ENCODE data around the gene MYH9.
A peak's percentile ranks its signal among the peaks of the same experiment; 100 is the strongest.

The MYH9 gene

DNA sequence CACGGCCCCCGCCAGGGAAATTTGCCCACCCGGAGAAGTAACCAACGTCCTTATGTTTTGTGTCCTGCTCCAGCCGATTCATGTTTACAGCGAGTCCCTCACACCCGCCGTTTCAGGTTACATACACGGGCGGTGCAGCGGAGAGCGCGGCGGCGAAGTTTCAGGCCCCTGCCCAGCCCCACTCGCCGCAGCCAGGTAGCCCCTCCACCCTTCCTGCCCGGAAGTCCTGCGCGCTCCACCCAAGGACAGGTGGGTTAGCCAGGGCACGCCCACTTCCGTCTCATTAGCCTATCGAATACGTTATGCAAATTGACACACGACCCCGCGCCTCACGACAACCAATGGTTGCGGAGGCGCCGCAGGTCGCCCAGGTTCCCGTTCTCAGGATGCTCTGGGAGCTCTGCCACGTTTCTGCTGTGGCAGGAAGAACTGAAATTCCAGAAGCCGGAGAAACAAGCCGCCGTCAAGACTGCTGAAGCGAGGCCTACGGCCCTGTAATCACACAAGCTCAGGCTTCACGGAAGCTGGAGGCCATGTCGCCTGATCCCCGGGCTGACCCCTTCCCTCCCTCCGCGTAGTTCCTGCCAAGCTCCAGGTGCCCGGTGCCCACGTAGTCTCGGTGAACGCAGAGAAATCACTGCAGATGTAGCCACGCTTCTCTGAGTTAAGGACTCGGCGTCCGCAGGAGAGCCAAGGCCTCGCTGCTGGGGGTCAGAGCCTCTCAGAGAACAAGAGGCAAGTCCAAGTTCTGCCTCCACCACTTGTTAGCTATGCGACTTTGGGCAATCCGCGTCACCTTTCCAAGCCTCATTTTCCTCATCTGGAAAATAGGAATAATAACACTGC is 22.4 kb upstream of the MYH9 start (continued):
- TF ChIP-seq, protein P1, sequence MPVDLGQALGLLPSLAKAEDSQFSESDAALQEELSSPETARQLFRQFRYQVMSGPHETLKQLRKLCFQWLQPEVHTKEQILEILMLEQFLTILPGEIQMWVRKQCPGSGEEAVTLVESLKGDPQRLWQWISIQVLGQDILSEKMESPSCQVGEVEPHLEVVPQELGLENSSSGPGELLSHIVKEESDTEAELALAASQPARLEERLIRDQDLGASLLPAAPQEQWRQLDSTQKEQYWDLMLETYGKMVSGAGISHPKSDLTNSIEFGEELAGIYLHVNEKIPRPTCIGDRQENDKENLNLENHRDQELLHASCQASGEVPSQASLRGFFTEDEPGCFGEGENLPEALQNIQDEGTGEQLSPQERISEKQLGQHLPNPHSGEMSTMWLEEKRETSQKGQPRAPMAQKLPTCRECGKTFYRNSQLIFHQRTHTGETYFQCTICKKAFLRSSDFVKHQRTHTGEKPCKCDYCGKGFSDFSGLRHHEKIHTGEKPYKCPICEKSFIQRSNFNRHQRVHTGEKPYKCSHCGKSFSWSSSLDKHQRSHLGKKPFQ (tag by site-specific recombination; IDR thresholded peaks at IDR 0.05): 0 out of 2 replicates have a peak, but pooled peaks have one; percentile 24
- 0 out of 2 replicates have a peak, but pooled peaks have one; percentile 6 for TF ChIP-seq OVOL3 (tag by site-specific recombination; IDR thresholded peaks at IDR 0.05)
- no peak for TF ChIP-seq ZBTB21 (tag by site-specific recombination; IDR thresholded peaks at IDR 0.05)
- TF ChIP-seq ZNF404 (tag by site-specific recombination; IDR thresholded peaks at IDR 0.05): no peak
- no peak; the same call in 1 of the 2 replicates for TF ChIP-seq YY2 (tag by site-specific recombination; IDR thresholded peaks at IDR 0.05)
- TF ChIP-seq, protein P2, sequence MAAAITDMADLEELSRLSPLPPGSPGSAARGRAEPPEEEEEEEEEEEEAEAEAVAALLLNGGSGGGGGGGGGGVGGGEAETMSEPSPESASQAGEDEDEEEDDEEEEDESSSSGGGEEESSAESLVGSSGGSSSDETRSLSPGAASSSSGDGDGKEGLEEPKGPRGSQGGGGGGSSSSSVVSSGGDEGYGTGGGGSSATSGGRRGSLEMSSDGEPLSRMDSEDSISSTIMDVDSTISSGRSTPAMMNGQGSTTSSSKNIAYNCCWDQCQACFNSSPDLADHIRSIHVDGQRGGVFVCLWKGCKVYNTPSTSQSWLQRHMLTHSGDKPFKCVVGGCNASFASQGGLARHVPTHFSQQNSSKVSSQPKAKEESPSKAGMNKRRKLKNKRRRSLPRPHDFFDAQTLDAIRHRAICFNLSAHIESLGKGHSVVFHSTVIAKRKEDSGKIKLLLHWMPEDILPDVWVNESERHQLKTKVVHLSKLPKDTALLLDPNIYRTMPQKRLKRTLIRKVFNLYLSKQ (tag by site-specific recombination; IDR thresholded peaks at IDR 0.05; ENCODE audit: borderline replicate concordance): no peak
- TF ChIP-seq SP7 (tag by site-specific recombination; IDR thresholded peaks at IDR 0.05): peak; percentile 58
- TF ChIP-seq PRDM1 (tag by site-specific recombination; IDR thresholded peaks at IDR 0.05): no peak
- TF ChIP-seq ZNF354C (tag by site-specific recombination; IDR thresholded peaks at IDR 0.05; ENCODE audit: borderline replicate concordance, low read depth): no peak
- TF ChIP-seq SALL2 (tag by site-specific recombination; IDR thresholded peaks at IDR 0.05; ENCODE audit: borderline replicate concordance): no peak
- no peak for TF ChIP-seq ZNF214 (tag by site-specific recombination; IDR thresholded peaks at IDR 0.05; ENCODE audit: borderline replicate concordance)
- TF ChIP-seq ZNF747 (tag by site-specific recombination; IDR thresholded peaks at IDR 0.05): no peak
- TF ChIP-seq, protein P3, sequence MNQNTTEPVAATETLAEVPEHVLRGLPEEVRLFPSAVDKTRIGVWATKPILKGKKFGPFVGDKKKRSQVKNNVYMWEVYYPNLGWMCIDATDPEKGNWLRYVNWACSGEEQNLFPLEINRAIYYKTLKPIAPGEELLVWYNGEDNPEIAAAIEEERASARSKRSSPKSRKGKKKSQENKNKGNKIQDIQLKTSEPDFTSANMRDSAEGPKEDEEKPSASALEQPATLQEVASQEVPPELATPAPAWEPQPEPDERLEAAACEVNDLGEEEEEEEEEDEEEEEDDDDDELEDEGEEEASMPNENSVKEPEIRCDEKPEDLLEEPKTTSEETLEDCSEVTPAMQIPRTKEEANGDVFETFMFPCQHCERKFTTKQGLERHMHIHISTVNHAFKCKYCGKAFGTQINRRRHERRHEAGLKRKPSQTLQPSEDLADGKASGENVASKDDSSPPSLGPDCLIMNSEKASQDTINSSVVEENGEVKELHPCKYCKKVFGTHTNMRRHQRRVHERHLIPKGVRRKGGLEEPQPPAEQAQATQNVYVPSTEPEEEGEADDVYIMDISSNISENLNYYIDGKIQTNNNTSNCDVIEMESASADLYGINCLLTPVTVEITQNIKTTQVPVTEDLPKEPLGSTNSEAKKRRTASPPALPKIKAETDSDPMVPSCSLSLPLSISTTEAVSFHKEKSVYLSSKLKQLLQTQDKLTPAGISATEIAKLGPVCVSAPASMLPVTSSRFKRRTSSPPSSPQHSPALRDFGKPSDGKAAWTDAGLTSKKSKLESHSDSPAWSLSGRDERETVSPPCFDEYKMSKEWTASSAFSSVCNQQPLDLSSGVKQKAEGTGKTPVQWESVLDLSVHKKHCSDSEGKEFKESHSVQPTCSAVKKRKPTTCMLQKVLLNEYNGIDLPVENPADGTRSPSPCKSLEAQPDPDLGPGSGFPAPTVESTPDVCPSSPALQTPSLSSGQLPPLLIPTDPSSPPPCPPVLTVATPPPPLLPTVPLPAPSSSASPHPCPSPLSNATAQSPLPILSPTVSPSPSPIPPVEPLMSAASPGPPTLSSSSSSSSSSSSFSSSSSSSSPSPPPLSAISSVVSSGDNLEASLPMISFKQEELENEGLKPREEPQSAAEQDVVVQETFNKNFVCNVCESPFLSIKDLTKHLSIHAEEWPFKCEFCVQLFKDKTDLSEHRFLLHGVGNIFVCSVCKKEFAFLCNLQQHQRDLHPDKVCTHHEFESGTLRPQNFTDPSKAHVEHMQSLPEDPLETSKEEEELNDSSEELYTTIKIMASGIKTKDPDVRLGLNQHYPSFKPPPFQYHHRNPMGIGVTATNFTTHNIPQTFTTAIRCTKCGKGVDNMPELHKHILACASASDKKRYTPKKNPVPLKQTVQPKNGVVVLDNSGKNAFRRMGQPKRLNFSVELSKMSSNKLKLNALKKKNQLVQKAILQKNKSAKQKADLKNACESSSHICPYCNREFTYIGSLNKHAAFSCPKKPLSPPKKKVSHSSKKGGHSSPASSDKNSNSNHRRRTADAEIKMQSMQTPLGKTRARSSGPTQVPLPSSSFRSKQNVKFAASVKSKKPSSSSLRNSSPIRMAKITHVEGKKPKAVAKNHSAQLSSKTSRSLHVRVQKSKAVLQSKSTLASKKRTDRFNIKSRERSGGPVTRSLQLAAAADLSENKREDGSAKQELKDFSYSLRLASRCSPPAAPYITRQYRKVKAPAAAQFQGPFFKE (tag by site-specific recombination; IDR thresholded peaks at IDR 0.05; ENCODE audit: borderline replicate concordance): no peak
- TF ChIP-seq HOXC10 (CRISPR knock-in tag; IDR thresholded peaks at IDR 0.05): no peak
- no peak; the same call in 1 of the 2 replicates for TF ChIP-seq ZSCAN23 (tag by site-specific recombination; IDR thresholded peaks at IDR 0.05)
- no peak for TF ChIP-seq ZFP3 (tag by site-specific recombination; IDR thresholded peaks at IDR 0.05; ENCODE audit: low read depth)
- no peak for TF ChIP-seq SETDB1 (IDR thresholded peaks at IDR 0.05; ENCODE audit: insufficient read length, low read length)
- TF ChIP-seq ZNF529 (tag by site-specific recombination; IDR thresholded peaks at IDR 0.05; ENCODE audit: insufficient replicate concordance): no peak
- no peak for TF ChIP-seq ZBTB1 (tag by site-specific recombination; IDR thresholded peaks at IDR 0.05)
- TF ChIP-seq, protein P4, sequence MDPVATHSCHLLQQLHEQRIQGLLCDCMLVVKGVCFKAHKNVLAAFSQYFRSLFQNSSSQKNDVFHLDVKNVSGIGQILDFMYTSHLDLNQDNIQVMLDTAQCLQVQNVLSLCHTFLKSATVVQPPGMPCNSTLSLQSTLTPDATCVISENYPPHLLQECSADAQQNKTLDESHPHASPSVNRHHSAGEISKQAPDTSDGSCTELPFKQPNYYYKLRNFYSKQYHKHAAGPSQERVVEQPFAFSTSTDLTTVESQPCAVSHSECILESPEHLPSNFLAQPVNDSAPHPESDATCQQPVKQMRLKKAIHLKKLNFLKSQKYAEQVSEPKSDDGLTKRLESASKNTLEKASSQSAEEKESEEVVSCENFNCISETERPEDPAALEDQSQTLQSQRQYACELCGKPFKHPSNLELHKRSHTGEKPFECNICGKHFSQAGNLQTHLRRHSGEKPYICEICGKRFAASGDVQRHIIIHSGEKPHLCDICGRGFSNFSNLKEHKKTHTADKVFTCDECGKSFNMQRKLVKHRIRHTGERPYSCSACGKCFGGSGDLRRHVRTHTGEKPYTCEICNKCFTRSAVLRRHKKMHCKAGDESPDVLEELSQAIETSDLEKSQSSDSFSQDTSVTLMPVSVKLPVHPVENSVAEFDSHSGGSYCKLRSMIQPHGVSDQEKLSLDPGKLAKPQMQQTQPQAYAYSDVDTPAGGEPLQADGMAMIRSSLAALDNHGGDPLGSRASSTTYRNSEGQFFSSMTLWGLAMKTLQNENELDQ (tag by site-specific recombination; IDR thresholded peaks at IDR 0.05; ENCODE audit: low read depth): no peak
- TF ChIP-seq ZNF791 (tag by site-specific recombination; IDR thresholded peaks at IDR 0.05): no peak
- no peak for TF ChIP-seq ZNF548 (tag by site-specific recombination; IDR thresholded peaks at IDR 0.05)
- TF ChIP-seq GLI4 (tag by site-specific recombination; IDR thresholded peaks at IDR 0.05): no peak
- TF ChIP-seq, protein P5, sequence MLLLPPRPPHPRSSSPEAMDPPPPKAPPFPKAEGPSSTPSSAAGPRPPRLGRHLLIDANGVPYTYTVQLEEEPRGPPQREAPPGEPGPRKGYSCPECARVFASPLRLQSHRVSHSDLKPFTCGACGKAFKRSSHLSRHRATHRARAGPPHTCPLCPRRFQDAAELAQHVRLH (tag by site-specific recombination; IDR thresholded peaks at IDR 0.05): no peak
- TF ChIP-seq EGR2 (tag by site-specific recombination; IDR thresholded peaks at IDR 0.05; ENCODE audit: low read depth): 0 out of 2 replicates have a peak, but pooled peaks have one; percentile 6
- TF ChIP-seq ZNF48 (tag by site-specific recombination; IDR thresholded peaks at IDR 0.05): no peak
- TF ChIP-seq ZNF114 (tag by site-specific recombination; IDR thresholded peaks at IDR 0.05): no peak
- peak; percentile 79 for TF ChIP-seq SP3 (tag by site-specific recombination; IDR thresholded peaks at IDR 0.05)

Data from HEK293 (cell line).